GM23338 (cell line): ENCODE data around the gene ETHE1. TPM values are rescaled to one million over a fixed set of nuclear protein-coding genes. Genes with fewer than 3 reads are reported as not detected.

Experiments used
- ATAC-seq: fragments of 200-7000 bp; cut with Tn5 transposase; 3 replicates; pipeline ENCODE4 v1.9.1; 2020
- DNase-seq: peaks from one replicate; pipeline ENCODE4 v3.0.0-alpha.2; 2015; ENCODE audit warnings: low spot score
- H2AFZ ChIP-seq: fragments of 200-600 bp; sonication (generic); 2 replicates; pipeline ENCODE4 v1.8.0; 2016; ENCODE audit warnings: antibody characterized with exemption, mild to moderate bottlenecking, moderate library complexity
- H3F3A ChIP-seq: fragments of 200-600 bp; sonication (generic); replicated peaks from 2 replicates; pipeline ENCODE4 v1.8.0; 2017; ENCODE audit warnings: antibody characterized with exemption, mixed run types, low read depth
- H3K27ac ChIP-seq: fragments of 200-600 bp; sonication (generic); 2 replicates; pipeline ENCODE4 v1.6.1; 2016; ENCODE audit warnings: low read depth
- H3K27me3 ChIP-seq: fragments of 200-600 bp; sonication (generic); 2 replicates; pipeline ENCODE4 v1.8.0; 2016; ENCODE audit warnings: mild to moderate bottlenecking, mixed run types, moderate library complexity; ENCODE audit not compliant: insufficient read depth
- H3K36me3 ChIP-seq: fragments of 200-600 bp; sonication (generic); 2 replicates; pipeline ENCODE4 v1.8.0; 2016; ENCODE audit warnings: mild to moderate bottlenecking; ENCODE audit not compliant: insufficient read depth
- H3K4me1 ChIP-seq: fragments of 200-600 bp; sonication (generic); 2 replicates; pipeline ENCODE4 v1.8.0; 2016; ENCODE audit warnings: mild to moderate bottlenecking, moderate library complexity; ENCODE audit not compliant: insufficient read depth
- H3K4me2 ChIP-seq: fragments of 200-600 bp; sonication (generic); 2 replicates; pipeline ENCODE4 v1.7.1; 2017; ENCODE audit warnings: mixed run types
- H3K4me3 ChIP-seq: fragments of 200-600 bp; sonication (generic); 2 replicates; pipeline ENCODE4 v1.6.1; 2016; ENCODE audit warnings: mixed run types
- H3K79me2 ChIP-seq: fragments of 200-600 bp; sonication (generic); replicated peaks from 2 replicates; pipeline ENCODE4 v1.8.0; 2017; ENCODE audit warnings: mild to moderate bottlenecking; ENCODE audit not compliant: insufficient read depth
- H3K9me2 ChIP-seq: fragments of 200-600 bp; sonication (generic); 2 replicates; pipeline ENCODE4 v1.8.0; 2017; ENCODE audit not compliant: insufficient read depth
- H4K20me1 ChIP-seq: fragments of 200-600 bp; sonication (generic); replicated peaks from 2 replicates; pipeline ENCODE4 v1.8.0; 2017; ENCODE audit warnings: mild to moderate bottlenecking; ENCODE audit not compliant: insufficient read depth
- H3K27ac Mint-ChIP-seq: 2 replicates; pipeline ENCODE4 v1.8.0; 2020; ENCODE audit warnings: inconsistent platforms, mild to moderate bottlenecking, moderate library complexity, mixed read lengths
- H3K27me3 Mint-ChIP-seq: 3 replicates; pipeline ENCODE4 v1.8.0; 2022; ENCODE audit warnings: low read depth, mild to moderate bottlenecking, moderate library complexity, mixed read lengths, inconsistent platforms; ENCODE audit not compliant: insufficient read depth, poor library complexity
- H3K36me3 Mint-ChIP-seq: 3 replicates; pipeline ENCODE4 v1.8.0; 2021; ENCODE audit warnings: low read depth, mild to moderate bottlenecking, inconsistent platforms, moderate library complexity, mixed read lengths
- H3K4me1 Mint-ChIP-seq: 3 replicates; pipeline ENCODE4 v1.8.0; 2020; ENCODE audit warnings: mild to moderate bottlenecking, inconsistent platforms, mixed read lengths
- H3K4me3 Mint-ChIP-seq: 3 replicates; pipeline ENCODE4 v1.8.0; 2021; ENCODE audit warnings: moderate library complexity, mild to moderate bottlenecking, inconsistent platforms, mixed read lengths
- H3K9me3 Mint-ChIP-seq: 3 replicates; pipeline ENCODE4 v1.8.0; 2020; ENCODE audit warnings: moderate library complexity, mild to moderate bottlenecking, inconsistent platforms, mixed read lengths
- CREB1 ChIP-seq: fragments of 250-450 bp; sonication (Bioruptor Pico); IDR thresholded peaks from 2 replicates; pipeline ENCODE4 v1.5.0; 2020; ENCODE audit warnings: low read depth, mild to moderate bottlenecking, moderate library complexity
- CTCF ChIP-seq, 2 experiments: fragments of 200-600 bp in 1 of 2; sonication (generic) in 1 of 2; conservative IDR thresholded peaks; 2 replicates each; pipeline versions ENCODE4 v1.5.1 to v1.6.1; 2016 to 2017; ENCODE audit warnings: antibody characterized with exemption in 2 of 2, low read depth in 2 of 2, mild to moderate bottlenecking in 2 of 2, moderate library complexity in 1 of 2
- EZH2 ChIP-seq: fragments of 200-600 bp; sonication (generic); IDR thresholded peaks from one replicate; pipeline ENCODE4 v1.8.0; 2017; ENCODE audit warnings: antibody characterized with exemption, mild to moderate bottlenecking, low read depth; ENCODE audit not compliant: unreplicated experiment
- EZH2phosphoT487 ChIP-seq: fragments of 200-600 bp; sonication (generic); IDR thresholded peaks from one replicate; pipeline ENCODE4 v1.8.1; 2018; ENCODE audit warnings: antibody characterized with exemption; ENCODE audit not compliant: unreplicated experiment
- JUNB ChIP-seq: IDR thresholded peaks from one replicate; pipeline ENCODE4 v1.6.1; 2016; ENCODE audit warnings: antibody characterized with exemption; ENCODE audit not compliant: unreplicated experiment
- NANOG ChIP-seq: IDR thresholded peaks from 2 replicates; pipeline ENCODE4 v1.6.1; 2016; ENCODE audit warnings: antibody characterized with exemption, borderline replicate concordance
- POLR2AphosphoS5 ChIP-seq: IDR thresholded peaks from 2 replicates; pipeline ENCODE4 v1.6.1; 2016; ENCODE audit warnings: antibody characterized with exemption, low read depth
- STAT1 ChIP-seq: IDR thresholded peaks from one replicate; pipeline ENCODE4 v1.6.1; 2016; ENCODE audit warnings: antibody characterized with exemption; ENCODE audit not compliant: unreplicated experiment
- ZNF114 ChIP-seq: fragments of 250-450 bp; sonication (Bioruptor Pico); IDR thresholded peaks from 2 replicates; pipeline ENCODE4 v1.5.0; 2020; ENCODE audit warnings: mild to moderate bottlenecking, moderate library complexity
- ZNF331 ChIP-seq: fragments of 250-450 bp; sonication (Bioruptor Pico); IDR thresholded peaks from 2 replicates; pipeline ENCODE4 v1.5.0; 2020; ENCODE audit warnings: low read depth, mild to moderate bottlenecking, moderate library complexity
- polyA plus RNA-seq: library from polyadenylated mRNA; unstranded; fragments of >200 nt; fragmentation: Nextera tagmentation; extraction: Ambion mirVana; gene quantifications from 2 replicates; pipeline ENCODE4 v1.2.1, GENCODE V29; 2016
- total RNA-seq: library from RNA; depleted of rRNA; stranded (reverse); fragments of >200 nt; shearing (Covaris generic); gene quantifications from 2 replicates; pipeline ENCODE4 v1.2.3, GENCODE V29; 2014
- TF ChIP-seq, protein P1 (sequence below): IDR thresholded peaks from one replicate; pipeline ENCODE4 v1.6.1; 2018; ENCODE audit warnings: antibody characterized with exemption; ENCODE audit not compliant: unreplicated experiment
- TF ChIP-seq, protein P2 (sequence below): IDR thresholded peaks from 2 replicates; pipeline ENCODE4 v1.6.1; 2016; ENCODE audit warnings: antibody characterized with exemption
- TF ChIP-seq, protein P3 (sequence below): fragments of 250-450 bp; sonication (Bioruptor Pico); IDR thresholded peaks from 2 replicates; pipeline ENCODE4 v1.5.0; 2020; ENCODE audit warnings: mild to moderate bottlenecking, moderate library complexity

The ETHE1 gene
- total and polyA plus RNA-seq, 2 experiments from 2014 or later, result 11.1 to 25.5 TPM

DNA sequence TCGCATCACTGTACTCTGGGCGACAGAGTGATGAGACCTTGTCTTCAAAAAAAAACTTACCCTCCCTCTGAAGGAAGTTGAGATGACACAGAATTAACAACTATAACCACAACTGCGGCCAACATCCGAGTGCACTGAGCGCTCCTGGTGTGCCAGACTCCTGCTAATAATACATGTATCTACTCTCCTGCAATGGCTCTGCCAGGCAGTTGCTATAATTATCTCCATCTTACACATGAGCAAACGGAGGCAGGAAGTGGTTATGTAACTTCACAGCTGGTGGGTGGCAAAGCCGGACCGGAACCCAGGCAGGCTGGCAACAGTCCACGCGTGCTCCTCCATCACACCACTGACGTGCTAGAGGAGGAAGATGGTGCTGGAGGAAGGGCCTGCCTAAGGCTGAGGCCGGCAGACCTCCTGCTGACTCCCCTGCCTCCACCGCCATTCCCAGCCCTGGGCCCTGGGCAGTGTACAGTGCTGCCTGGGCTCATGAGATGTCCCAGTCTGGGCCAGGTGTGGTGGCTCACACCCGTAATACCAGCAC, 35.8 kb upstream of the ETHE1 start:
- H3K27me3 ChIP-seq, result no peaks in the 10 kb centered on the region
- no peak overlapping the region for H3K4me3 ChIP-seq
- H3K27ac Mint-ChIP-seq, result no peak overlapping the region
- peaks cover 23% of the 10 kb centered on the region for H3K36me3 Mint-ChIP-seq
- no peaks in the 10 kb centered on the region for H3K79me2 ChIP-seq
- H3K4me2 ChIP-seq, result no peak overlapping the region
- no peaks in the 10 kb centered on the region for H3K36me3 ChIP-seq
- no peaks in the 10 kb centered on the region; the same call in 1 of the 2 replicates for H4K20me1 ChIP-seq
- no peak for DNase-seq
- no peaks in the 10 kb centered on the region for H3K9me3 Mint-ChIP-seq
- no peak for ATAC-seq
- no peak overlapping the region for H3K27ac ChIP-seq
- TF ChIP-seq EZH2phosphoT487 (no peak), ZNF331 (no peak), POLR2AphosphoS5 (no peak), NANOG (no peak), CTCF (conservative IDR thresholded peaks at IDR 0.05; ENCODE audit: low read depth in 2 of 2) (no peak), CREB1 (CRISPR knock-in tag) (no peak), STAT1 (no peak), EZH2 (no peak), JUNB (no peak), ZNF114 (CRISPR knock-in tag) (no peak)
- TF ChIP-seq, protein P1, sequence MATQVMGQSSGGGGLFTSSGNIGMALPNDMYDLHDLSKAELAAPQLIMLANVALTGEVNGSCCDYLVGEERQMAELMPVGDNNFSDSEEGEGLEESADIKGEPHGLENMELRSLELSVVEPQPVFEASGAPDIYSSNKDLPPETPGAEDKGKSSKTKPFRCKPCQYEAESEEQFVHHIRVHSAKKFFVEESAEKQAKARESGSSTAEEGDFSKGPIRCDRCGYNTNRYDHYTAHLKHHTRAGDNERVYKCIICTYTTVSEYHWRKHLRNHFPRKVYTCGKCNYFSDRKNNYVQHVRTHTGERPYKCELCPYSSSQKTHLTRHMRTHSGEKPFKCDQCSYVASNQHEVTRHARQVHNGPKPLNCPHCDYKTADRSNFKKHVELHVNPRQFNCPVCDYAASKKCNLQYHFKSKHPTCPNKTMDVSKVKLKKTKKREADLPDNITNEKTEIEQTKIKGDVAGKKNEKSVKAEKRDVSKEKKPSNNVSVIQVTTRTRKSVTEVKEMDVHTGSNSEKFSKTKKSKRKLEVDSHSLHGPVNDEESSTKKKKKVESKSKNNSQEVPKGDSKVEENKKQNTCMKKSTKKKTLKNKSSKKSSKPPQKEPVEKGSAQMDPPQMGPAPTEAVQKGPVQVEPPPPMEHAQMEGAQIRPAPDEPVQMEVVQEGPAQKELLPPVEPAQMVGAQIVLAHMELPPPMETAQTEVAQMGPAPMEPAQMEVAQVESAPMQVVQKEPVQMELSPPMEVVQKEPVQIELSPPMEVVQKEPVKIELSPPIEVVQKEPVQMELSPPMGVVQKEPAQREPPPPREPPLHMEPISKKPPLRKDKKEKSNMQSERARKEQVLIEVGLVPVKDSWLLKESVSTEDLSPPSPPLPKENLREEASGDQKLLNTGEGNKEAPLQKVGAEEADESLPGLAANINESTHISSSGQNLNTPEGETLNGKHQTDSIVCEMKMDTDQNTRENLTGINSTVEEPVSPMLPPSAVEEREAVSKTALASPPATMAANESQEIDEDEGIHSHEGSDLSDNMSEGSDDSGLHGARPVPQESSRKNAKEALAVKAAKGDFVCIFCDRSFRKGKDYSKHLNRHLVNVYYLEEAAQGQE, result no peak
- TF ChIP-seq, protein P2, sequence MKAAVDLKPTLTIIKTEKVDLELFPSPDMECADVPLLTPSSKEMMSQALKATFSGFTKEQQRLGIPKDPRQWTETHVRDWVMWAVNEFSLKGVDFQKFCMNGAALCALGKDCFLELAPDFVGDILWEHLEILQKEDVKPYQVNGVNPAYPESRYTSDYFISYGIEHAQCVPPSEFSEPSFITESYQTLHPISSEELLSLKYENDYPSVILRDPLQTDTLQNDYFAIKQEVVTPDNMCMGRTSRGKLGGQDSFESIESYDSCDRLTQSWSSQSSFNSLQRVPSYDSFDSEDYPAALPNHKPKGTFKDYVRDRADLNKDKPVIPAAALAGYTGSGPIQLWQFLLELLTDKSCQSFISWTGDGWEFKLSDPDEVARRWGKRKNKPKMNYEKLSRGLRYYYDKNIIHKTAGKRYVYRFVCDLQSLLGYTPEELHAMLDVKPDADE, result no peak
- TF ChIP-seq, protein P3, sequence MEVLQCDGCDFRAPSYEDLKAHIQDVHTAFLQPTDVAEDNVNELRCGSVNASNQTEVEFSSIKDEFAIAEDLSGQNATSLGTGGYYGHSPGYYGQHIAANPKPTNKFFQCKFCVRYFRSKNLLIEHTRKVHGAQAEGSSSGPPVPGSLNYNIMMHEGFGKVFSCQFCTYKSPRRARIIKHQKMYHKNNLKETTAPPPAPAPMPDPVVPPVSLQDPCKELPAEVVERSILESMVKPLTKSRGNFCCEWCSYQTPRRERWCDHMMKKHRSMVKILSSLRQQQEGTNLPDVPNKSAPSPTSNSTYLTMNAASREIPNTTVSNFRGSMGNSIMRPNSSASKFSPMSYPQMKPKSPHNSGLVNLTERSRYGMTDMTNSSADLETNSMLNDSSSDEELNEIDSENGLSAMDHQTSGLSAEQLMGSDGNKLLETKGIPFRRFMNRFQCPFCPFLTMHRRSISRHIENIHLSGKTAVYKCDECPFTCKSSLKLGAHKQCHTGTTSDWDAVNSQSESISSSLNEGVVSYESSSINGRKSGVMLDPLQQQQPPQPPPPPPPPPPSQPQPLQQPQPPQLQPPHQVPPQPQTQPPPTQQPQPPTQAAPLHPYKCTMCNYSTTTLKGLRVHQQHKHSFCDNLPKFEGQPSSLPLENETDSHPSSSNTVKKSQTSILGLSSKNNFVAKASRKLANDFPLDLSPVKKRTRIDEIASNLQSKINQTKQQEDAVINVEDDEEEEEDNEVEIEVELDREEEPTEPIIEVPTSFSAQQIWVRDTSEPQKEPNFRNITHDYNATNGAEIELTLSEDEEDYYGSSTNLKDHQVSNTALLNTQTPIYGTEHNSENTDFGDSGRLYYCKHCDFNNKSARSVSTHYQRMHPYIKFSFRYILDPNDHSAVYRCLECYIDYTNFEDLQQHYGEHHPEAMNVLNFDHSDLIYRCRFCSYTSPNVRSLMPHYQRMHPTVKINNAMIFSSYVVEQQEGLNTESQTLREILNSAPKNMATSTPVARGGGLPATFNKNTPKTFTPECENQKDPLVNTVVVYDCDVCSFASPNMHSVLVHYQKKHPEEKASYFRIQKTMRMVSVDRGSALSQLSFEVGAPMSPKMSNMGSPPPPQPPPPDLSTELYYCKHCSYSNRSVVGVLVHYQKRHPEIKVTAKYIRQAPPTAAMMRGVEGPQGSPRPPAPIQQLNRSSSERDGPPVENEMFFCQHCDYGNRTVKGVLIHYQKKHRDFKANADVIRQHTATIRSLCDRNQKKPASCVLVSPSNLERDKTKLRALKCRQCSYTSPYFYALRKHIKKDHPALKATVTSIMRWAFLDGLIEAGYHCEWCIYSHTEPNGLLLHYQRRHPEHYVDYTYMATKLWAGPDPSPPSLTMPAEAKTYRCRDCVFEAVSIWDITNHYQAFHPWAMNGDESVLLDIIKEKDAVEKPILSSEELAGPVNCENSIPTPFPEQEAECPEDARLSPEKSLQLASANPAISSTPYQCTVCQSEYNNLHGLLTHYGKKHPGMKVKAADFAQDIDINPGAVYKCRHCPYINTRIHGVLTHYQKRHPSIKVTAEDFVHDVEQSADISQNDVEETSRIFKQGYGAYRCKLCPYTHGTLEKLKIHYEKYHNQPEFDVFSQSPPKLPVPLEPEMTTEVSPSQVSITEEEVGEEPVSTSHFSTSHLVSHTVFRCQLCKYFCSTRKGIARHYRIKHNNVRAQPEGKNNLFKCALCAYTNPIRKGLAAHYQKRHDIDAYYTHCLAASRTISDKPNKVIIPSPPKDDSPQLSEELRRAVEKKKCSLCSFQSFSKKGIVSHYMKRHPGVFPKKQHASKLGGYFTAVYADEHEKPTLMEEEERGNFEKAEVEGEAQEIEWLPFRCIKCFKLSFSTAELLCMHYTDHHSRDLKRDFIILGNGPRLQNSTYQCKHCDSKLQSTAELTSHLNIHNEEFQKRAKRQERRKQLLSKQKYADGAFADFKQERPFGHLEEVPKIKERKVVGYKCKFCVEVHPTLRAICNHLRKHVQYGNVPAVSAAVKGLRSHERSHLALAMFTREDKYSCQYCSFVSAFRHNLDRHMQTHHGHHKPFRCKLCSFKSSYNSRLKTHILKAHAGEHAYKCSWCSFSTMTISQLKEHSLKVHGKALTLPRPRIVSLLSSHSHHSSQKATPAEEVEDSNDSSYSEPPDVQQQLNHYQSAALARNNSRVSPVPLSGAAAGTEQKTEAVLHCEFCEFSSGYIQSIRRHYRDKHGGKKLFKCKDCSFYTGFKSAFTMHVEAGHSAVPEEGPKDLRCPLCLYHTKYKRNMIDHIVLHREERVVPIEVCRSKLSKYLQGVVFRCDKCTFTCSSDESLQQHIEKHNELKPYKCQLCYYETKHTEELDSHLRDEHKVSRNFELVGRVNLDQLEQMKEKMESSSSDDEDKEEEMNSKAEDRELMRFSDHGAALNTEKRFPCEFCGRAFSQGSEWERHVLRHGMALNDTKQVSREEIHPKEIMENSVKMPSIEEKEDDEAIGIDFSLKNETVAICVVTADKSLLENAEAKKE (CRISPR knock-in tag), result no peak
- H3F3A ChIP-seq, result 0 out of 2 replicates have a peak, but pooled peaks cover 5% of the 10 kb centered on the region
- H3K4me3 Mint-ChIP-seq, result no peak overlapping the region
- no peaks in the 10 kb centered on the region for H3K9me2 ChIP-seq
- no peaks in the 10 kb centered on the region for H3K4me1 Mint-ChIP-seq
- no peaks in the 10 kb centered on the region for H3K4me1 ChIP-seq
- peaks cover 2% of the 10 kb centered on the region for H3K27me3 Mint-ChIP-seq
- H2AFZ ChIP-seq, result no peak overlapping the region
